HG03139 (cell line): ENCODE measurements around the gene HS6ST1.

ENCODE experiments used
- ATAC-seq: cut with Tn5 transposase; IDR thresholded peaks from one replicate; pipeline ENCODE4 v1.9.1; 2021; ENCODE audit not compliant: unreplicated experiment

HS6ST1 gene

DNA sequence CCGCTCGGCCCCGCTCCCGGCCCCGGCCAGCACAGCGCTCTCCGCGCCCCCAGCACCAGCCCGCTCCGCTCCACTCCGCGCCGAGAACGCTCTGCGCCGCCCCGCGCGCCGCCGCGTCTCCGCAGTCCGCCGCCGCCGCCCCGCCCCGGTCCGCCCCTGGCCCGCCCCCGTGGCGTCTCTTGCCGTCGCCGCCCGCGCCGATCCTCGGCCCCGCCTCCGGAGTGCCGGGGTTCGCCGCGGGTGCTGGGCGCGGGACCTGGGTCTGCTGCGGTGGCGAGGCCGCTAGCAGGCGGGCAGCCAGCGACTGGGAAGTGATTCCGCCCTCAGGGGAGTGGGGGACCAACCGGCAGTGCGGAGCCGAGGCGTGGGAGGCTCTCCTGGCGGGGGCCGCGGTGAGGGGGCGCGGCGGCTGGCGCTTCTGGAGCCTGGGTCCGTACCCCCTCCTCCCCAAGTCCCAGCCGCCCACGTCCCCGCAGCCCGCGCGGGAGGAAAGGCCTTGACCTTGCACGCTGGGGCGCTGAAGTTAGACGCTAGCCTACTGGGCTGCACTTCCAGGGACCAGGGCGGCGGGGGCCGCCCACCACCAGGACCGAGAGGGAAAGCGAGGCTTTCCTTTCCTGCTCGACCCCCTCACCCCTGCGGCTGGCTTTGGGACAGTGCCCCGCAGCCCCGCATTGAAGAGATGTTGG lies at the start of gene HS6ST1:
Gene HS6ST1, minus strand, starts transcription at position 93 of the 689 bp plus-strand sequence. CDS start 305 bp downstream, outside the sequence.
- ATAC-seq, result peak; percentile 67

DNA sequence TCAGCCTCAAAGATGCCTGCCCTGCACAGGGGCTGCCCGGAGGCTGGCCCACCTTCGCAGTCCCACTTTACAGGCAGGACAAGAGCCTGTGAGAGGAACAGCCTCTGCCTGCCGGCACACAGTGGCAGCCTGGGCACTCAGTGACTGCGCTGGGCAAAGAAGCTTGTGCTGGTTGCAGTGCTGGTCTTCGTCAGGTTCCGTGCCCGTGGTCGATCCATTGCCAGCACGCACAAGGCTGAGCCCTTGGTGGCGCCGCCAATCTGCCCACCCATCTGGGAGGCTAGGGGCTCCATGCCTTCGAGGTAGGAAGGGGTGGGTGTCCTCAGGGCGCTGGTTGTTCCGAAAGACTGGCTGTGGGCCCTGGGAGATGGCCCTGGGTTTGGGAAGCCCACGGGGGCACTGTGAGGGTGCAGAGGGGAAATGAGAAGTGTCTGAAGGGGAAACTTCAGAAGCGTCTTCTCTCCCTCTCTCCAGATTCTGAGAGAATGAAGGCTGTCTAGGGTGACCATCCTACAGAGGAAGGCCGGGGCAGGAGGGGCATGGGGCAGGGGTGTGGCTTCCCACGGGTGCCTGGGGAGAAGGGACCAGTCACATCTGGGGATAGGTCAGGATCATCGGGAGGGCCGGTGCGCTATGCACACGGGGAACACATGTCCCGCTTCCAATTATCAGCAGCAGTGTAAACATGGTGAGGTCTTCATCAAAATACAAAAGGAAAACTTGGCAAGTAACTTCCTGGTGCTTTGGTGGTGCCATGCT lies 49.1 kb upstream of the HS6ST1 start:
- no peak for ATAC-seq

GRCh38 chr2:128366713-128367511 lies 48.2 kb upstream of the HS6ST1 start:
- no peak for ATAC-seq

GRCh38 chr2:128365217-128365905 lies 46.7 kb upstream of the HS6ST1 start:
- ATAC-seq, result no peak

- no peak for ATAC-seq
Observed at GRCh38 chr2:128364441-128364911, 45.8 kb upstream of the HS6ST1 start.

DNA sequence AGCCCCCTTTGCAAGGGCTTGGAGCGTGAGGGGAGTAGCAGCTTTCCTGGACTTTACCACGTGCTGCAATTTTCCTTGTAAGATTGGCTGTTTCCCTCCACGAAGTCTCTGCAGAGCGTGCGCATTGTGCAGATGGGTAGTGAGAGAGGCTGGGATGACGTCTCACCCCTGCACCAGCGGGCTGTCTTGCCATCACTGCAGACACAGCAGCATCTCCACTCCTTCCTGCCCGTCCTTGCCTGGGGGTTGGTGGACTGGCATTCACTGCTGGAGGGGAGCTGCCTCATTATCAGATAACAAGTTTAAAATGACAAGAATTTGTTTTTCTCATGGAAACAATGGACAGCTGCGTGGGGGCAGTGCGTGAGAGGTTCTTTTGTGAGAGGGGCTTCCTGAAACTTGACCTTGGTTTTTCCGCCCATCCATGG lies 45.3 kb upstream of the HS6ST1 start:
- ATAC-seq, result no peak

DNA sequence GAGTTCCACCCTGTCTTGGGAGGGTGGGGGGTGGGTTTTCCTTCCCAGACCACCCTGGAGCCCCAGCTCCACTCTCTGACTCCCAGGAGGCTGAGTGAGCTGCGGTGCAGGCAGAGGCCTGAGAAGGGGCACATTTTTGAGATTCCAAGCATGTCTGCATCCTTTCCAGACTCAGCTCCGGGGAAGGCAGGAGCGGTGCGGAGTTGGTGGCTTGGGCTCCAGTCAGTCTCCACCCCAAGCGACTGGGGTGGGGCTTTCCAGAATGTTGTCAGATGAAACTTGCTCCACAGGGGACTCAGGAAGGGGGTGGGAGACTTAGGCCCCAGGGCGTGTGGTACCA lies 44.2 kb upstream of the HS6ST1 start:
- no peak for ATAC-seq

DNA sequence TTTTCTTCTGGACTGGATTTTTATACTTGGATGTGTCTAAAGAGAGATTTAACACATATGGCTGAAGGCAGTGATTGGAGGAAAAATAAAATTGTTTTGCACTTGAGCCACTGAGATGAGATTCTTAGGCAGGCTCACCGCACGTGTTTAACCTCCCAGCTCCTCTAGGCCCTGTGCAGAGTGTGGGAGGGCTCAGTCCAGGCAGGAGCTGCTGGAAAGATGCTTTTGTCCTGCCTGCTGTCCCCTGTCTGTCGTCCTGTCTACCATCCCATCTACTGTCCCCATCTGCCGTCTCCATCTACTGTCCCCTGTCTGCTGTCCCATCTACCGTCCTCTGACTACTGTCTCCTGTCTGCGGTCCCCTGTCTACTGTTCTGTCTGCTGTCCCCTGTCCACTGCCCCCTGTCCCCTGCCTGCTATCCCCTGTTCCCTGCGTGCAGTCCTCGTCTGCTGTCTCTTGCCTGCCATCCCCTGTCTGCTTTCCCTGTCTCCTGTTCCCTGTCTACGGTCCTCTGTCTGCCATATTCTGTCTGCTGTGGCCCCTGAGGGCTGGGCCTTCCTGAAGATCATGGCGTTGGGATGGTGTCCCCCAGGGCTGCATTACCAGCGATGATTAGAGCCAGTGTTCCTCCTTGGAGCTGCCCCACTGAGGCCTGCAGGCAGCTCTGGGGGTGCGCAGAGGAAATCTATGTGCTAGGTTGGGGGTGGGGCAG lies 43.7 kb upstream of the HS6ST1 start:
- no peak for ATAC-seq

DNA sequence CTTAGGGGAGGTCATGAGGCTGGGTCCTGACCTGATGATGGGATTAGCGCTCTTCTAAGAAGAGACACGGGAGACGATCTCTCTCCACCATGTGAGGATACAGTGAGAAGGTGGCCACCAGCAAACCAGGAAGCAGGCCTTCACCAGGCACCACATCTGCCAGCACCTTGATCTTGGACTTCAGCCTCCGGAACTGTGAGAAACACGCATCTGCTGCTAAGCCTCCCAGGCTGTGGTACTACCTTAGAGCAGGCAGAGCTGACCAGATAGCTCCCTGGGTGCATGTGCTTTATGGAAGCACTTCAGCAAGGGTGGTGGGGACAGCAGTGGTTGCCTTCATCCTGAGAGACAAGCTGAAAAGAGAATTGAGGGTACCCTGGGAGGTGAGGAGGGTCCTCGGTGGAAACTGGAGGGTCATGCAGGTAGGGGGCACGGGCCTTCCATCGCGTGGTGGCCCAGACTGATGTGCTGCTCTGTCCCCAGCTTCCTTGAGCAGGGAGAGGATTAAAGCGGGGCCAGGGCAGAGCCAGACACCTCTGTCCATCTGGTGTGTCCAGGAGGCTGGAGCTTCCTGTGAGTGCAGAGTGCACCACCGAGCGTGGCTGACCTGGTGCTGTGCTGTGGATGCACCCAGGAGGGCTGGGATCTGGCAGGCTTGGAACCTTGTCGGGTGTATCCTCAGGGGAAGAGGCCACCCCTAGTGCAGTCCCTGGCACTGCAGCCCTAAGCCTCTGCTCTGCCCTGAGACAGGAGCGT lies 42.9 kb upstream of the HS6ST1 start:
- no peak for ATAC-seq

DNA sequence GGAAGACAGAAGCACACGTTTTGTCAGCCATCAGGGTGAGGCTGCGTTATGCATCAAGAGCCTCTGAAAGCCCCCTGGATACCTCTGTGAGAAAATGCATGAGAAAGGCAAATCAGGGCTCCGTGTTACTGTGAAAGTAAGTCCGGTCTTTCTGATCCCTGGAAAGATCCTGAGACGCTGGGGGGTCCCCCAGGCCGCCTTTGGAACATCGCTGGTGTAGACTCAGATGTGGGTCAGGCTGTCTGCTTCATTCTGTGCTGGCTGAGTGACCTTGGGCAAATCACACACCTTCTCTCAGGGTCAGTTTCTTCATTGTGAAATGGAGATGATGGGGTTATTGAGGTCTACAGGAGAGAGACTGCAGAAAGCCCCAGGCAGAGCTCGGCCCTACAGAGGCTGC lies 42.0 kb upstream of the HS6ST1 start:
- no peak for ATAC-seq

GRCh38 chr2:128359841-128360240 lies 41.2 kb upstream of the HS6ST1 start:
- ATAC-seq, result no peak

GRCh38 chr2:128358941-128359731 lies 40.5 kb upstream of the HS6ST1 start:
- no peak for ATAC-seq

GRCh38 chr2:128357506-128358370 lies 39.1 kb upstream of the HS6ST1 start:
- ATAC-seq, result no peak

GRCh38 chr2:128356127-128356526 lies 37.5 kb upstream of the HS6ST1 start:
- ATAC-seq, result no peak

DNA sequence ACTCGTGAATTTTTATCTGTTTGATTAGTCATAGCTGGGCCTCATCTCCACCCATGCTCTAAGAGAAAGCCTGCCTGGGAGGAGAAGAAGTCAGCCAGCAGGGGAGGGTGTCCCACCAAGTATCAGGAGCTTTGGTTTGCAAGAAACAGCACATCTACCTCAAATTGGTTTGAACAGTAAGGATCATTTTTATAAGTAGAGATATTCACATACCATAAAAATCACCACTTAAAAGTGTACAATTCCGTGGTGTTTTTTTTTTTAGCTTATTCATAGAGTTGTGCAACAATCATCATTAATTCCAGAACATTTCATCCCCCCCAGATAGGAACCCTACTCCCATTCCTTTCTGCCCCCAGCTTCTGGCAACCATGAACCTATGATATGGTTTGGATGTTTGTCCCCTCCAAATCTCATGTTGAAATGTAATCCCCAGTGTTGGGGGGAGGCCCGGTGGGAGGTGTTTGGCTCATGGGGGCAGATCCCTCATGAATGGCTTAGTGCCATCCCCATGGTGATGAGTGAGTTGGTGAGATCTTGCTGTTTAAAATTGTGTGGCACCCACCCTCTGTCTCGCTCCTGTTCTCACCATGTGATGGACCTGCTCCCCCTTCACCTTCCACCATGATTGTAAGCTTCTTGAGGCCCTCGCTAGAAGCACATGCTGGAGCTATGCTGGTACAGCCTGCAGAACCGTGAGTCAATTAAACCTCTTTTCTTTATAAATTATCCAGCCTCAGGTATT lies 36.2 kb upstream of the HS6ST1 start:
- no peak for ATAC-seq

DNA sequence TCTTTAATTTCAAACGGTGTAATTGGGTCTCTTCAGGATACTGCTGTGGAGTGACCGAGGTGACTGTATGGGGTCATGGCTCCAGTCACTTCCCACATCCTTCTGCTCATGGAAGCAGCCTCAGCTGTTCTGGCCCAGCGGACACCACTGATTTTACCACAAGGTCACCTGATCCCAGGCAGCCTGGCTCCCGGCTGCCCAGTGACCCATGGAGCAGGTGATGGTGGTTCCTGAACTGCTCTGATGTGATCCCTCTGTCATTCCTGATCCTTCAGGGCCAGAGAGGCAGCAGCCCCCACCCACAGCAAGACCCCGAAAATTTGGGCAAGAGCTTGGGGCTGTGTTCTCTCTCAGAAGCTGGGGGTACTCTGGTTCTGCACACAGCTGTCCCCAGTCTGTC lies 35.5 kb upstream of the HS6ST1 start:
- no peak for ATAC-seq

DNA sequence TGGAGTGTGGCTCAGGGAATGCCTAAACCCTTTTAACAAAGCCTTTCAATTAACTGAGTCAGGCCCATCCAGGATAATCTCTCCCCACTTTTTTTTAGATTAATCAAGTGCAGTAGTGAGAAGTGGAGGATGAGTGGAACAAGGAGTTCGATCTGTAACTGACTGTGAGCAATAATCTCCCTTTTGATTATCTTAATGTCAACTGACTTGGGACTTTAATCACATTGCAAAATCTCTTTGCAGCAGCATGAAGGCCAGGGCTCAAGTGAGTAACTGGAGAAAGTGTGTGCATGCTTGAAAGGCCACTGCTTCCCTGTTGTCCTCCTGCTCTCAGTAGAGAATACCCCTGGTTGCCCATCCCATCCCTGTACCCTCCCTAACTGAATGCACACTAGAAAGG lies 32.1 kb upstream of the HS6ST1 start:
- ATAC-seq, result no peak
